Liver (tissue), 9 donors: Measurements from ENCODE around the gene PPARA. TPM values are rescaled to one million over a fixed set of nuclear protein-coding genes. Genes with fewer than 3 reads are reported as not detected.

Experiments
- DNase-seq: peaks from one replicate; pipeline ENCODE4 v3.0.0-alpha.2; 2017; ENCODE audit warnings: low spot score
- H3K27ac ChIP-seq, 2 donors: one replicate each; pipeline ENCODE4 v1.7.0; 2013; ENCODE audit warnings: inconsistent platforms in 2 of 2, low read length in 2 of 2, control low read depth in 1 of 2, low read depth in 1 of 2, mild to moderate bottlenecking in 1 of 2
- H3K27me3 ChIP-seq, 4 donors: one replicate each; pipeline versions ENCODE4 v1.6.1 to v1.7.0; 2013; ENCODE audit warnings: low read length in 3 of 4, inconsistent platforms in 1 of 4, mild to moderate bottlenecking in 1 of 4, moderate library complexity in 1 of 4; ENCODE audit not compliant: control insufficient read depth in 4 of 4, insufficient read depth in 4 of 4
- H3K36me3 ChIP-seq, 4 donors: one replicate each; pipeline versions ENCODE4 v1.6.1 to v1.7.0; 2013; ENCODE audit warnings: low read length in 3 of 4, mild to moderate bottlenecking in 3 of 4, low read depth in 1 of 4, moderate library complexity in 1 of 4; ENCODE audit not compliant: control insufficient read depth in 4 of 4, insufficient read depth in 3 of 4
- H3K4me1 ChIP-seq, 4 donors: one replicate each; pipeline versions ENCODE4 v1.6.1 to v1.7.0; 2013; ENCODE audit warnings: low read length in 3 of 4, mild to moderate bottlenecking in 3 of 4, moderate library complexity in 1 of 4; ENCODE audit not compliant: control insufficient read depth in 4 of 4, insufficient read depth in 4 of 4
- H3K4me3 ChIP-seq, 3 donors: one replicate each; pipeline versions ENCODE4 v1.6.1 to v1.7.0; 2013; ENCODE audit warnings: low read length in 3 of 3, control low read depth in 1 of 3, low read depth in 1 of 3, mild to moderate bottlenecking in 1 of 3
- H3K9ac ChIP-seq, 2 donors: one replicate each; pipeline ENCODE4 v1.7.0; 2013; ENCODE audit warnings: low read length in 2 of 2, mild to moderate bottlenecking in 2 of 2, moderate library complexity in 2 of 2, control low read depth in 1 of 2, low read depth in 1 of 2
- H3K9me3 ChIP-seq, 4 donors: one replicate each; pipeline versions ENCODE4 v1.6.1 to v1.7.0; 2013; ENCODE audit warnings: low read length in 3 of 4; ENCODE audit not compliant: control insufficient read depth in 4 of 4
- ATF3 ChIP-seq: IDR thresholded peaks from 2 replicates; pipeline ENCODE4 v1.6.1; 2016; ENCODE audit warnings: antibody characterized with exemption
- EGR1 ChIP-seq, 2 donors: IDR thresholded peaks; 2 replicates each; pipeline ENCODE4 v1.6.1; 2016 to 2018; ENCODE audit warnings: antibody characterized with exemption in 2 of 2, low read depth in 2 of 2
- FOXA1 ChIP-seq: IDR thresholded peaks from 2 replicates; pipeline ENCODE4 v1.6.1; 2016; ENCODE audit warnings: antibody characterized with exemption
- FOXA2 ChIP-seq: IDR thresholded peaks from 2 replicates; pipeline ENCODE4 v1.6.1; 2016; ENCODE audit warnings: antibody characterized with exemption
- GABPA ChIP-seq, 2 donors: IDR thresholded peaks in 1 of 2; conservative IDR thresholded peaks in 1 of 2; 2 replicates each; pipeline ENCODE4 v1.6.1; 2016; ENCODE audit warnings: antibody characterized with exemption in 2 of 2, mild to moderate bottlenecking in 1 of 2, moderate library complexity in 1 of 2
- HNF4A ChIP-seq, 2 donors: conservative IDR thresholded peaks; 2 replicates each; pipeline ENCODE4 v1.6.1; 2016; ENCODE audit warnings: antibody characterized with exemption in 2 of 2, mild to moderate bottlenecking in 2 of 2
- HNF4G ChIP-seq: IDR thresholded peaks from 2 replicates; pipeline ENCODE4 v1.6.1; 2016; ENCODE audit warnings: antibody characterized with exemption
- NR2F2 ChIP-seq: IDR thresholded peaks from 2 replicates; pipeline ENCODE4 v1.6.1; 2016; ENCODE audit warnings: antibody characterized with exemption
- RAD21 ChIP-seq, 2 donors: IDR thresholded peaks; 2 replicates each; pipeline ENCODE4 v1.6.1; 2016; ENCODE audit warnings: antibody characterized with exemption in 2 of 2, mild to moderate bottlenecking in 2 of 2
- REST ChIP-seq: IDR thresholded peaks from 2 replicates; pipeline ENCODE4 v1.6.1; 2016; ENCODE audit warnings: antibody characterized with exemption, mild to moderate bottlenecking
- SP1 ChIP-seq: IDR thresholded peaks from 2 replicates; pipeline ENCODE4 v1.6.1; 2018; ENCODE audit warnings: antibody characterized with exemption, mild to moderate bottlenecking
- TAF1 ChIP-seq: conservative IDR thresholded peaks from 2 replicates; pipeline ENCODE4 v1.6.1; 2016; ENCODE audit warnings: antibody characterized with exemption, mild to moderate bottlenecking
- YY1 ChIP-seq: IDR thresholded peaks from 2 replicates; pipeline ENCODE4 v1.6.1; 2016; ENCODE audit warnings: antibody characterized with exemption, mild to moderate bottlenecking
- ZBTB33 ChIP-seq: IDR thresholded peaks from 2 replicates; pipeline ENCODE4 v1.6.1; 2016; ENCODE audit warnings: antibody characterized with exemption
- WGBS: extraction: QIAGEN DNeasy Blood & Tissue Kit; methylation state at CpG from one replicate; pipeline ENCODE4 v1.1.7; 2013; 5-methylcytosine and 5-hydroxymethylcytosine counted together
- polyA plus RNA-seq, 2 donors: library from polyadenylated mRNA; stranded (reverse) in 1 of 2; unstranded in 1 of 2; fragments of 200-250 nt in 1 of 2; fragments of >200 nt in 1 of 2; fragmentation: Nextera tagmentation in 1 of 2; extraction: Ambion mirVana in 1 of 2; gene quantifications; one replicate each; pipeline versions ENCODE4 v1.2.1 to v1.2.3, GENCODE V29; 2013 to 2015
- total RNA-seq, 2 donors: library from RNA; depleted of rRNA; stranded (reverse); fragments of >200 nt; gene quantifications; one replicate each; pipeline ENCODE4 v1.2.3, GENCODE V29; 2014
- donor health status: healthy.
- donor health status: healthy.
- donor health status: healthy.
- donor health status: healthy.
- donor health status: healthy.

PPARA gene
- total and polyA plus RNA-seq, 4 donors: 31.2 to 78.8 (median 41.3) TPM

DNA sequence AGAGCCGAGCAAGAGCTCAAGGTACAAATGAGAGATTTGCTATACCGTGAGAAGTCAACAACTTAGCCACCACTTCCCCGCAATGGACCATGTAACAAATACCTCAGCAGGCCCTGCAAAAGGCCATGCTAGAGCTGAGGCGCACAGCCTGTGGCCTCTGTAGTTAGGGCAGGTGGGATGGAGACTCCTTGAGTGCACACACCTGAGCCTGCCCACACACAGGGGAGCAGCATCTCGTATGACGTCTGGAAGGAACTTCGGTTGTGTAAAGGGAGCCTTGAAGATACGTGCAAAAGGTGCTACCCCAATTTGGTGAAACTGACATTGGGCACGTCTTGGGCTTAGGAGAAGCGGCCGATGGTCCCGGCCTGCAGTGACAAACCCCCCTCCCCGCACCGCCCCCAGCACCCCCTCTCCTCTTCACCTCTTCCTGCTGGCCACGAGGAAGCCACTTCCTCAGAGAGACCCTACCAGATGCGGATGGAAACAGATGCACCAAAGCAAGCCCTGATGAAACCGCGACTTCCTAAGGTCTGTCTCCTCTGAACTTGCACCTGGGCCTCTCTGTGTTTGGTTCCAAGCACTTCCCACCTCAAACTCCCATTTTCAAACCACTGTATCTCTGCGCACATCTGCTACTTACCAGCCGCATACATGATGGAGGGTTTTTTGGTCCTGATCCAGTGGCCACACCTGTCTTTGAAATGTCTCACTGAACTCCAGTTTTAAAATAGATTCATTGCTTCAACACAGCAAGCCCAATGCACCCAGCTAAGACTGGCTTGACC lies 89.1 kb downstream of the PPARA start:
- Histone ChIP-seq H3K27me3 (no peaks in the 10 kb centered on the region), H3K9ac (no peak overlapping the region), H3K36me3 (peaks cover 13 to 39% (median 36%) of the 10 kb centered on the region in 4 donors), H3K4me3 (no peak overlapping the region), H3K9me3 (no peaks in the 10 kb centered on the region), H3K27ac (no peak overlapping the region), H3K4me1 (peaks cover 4 to 18% (median 13%) of the 10 kb centered on the region in 4 donors)
- TF ChIP-seq EGR1 (IDR thresholded peaks at IDR 0.05; ENCODE audit: low read depth in 2 of 2): no peak
- WGBS: 84% methylated on average over 20 of the region's 20 CpGs
- no peak for DNase-seq

DNA sequence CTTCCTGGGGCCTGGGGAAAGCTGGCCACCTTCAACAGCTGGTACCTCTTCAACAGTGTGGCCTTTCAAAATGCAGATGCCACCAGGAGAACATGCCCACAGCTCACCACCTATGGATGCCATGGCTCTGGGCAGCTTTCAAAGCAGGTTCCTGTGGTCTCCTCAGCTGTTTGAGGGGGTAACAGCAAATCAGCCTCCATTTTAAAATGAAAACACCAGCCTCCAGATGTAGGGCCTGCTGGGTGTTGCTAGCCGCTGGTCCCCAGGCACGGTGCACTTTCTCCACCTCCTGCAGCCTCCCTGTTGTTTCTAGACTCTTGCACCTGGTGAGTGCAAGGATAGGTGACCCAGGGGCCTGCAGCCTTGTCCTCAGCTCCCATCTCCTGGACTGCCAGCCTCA lies 89.7 kb downstream of the PPARA start:
- WGBS: 87% methylated on average over 2 of the region's 2 CpGs
- no peak for DNase-seq
- Histone ChIP-seq H3K4me1 (peaks cover 4 to 18% (median 13%) of the 10 kb centered on the region in 4 donors), H3K9ac (no peak overlapping the region), H3K9me3 (no peaks in the 10 kb centered on the region), H3K27me3 (no peaks in the 10 kb centered on the region), H3K4me3 (no peak overlapping the region), H3K36me3 (peaks cover 12 to 34% (median 32%) of the 10 kb centered on the region in 4 donors), H3K27ac (no peak overlapping the region)
- TF ChIP-seq REST (no peak), EGR1 (IDR thresholded peaks at IDR 0.05; ENCODE audit: low read depth in 2 of 2) (no peak)

DNA sequence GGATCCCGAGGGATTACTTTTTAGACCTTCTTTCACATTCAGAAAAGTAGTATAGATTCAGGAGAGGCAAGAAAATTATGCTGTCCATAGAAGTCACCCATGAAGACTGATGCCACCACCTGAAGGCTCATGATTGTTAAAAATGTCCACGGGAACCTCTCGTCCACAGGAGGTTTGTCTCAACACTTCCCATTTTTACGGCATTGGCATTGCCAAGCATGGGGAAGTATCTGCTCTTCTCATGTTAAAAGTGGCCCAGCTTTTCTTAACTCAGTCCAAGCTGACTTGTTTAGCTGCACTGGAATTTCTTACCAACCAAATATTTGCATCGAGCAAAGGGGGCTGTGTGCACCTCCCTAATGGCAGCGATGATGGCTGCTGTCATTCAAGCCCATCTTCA lies 90.2 kb downstream of the PPARA start:
- WGBS: 75% methylated on average over 6 of the region's 6 CpGs
- H3K4me3 ChIP-seq: no peak overlapping the region
- H3K9ac ChIP-seq: no peak overlapping the region
- no peak overlapping the region for H3K27ac ChIP-seq
- no peaks in the 10 kb centered on the region for H3K27me3 ChIP-seq
- no peak for DNase-seq
- no peaks in the 10 kb centered on the region for H3K9me3 ChIP-seq
- TF ChIP-seq EGR1 (IDR thresholded peaks at IDR 0.05; ENCODE audit: low read depth in 2 of 2) (no peak), TAF1 (no peak), GABPA (IDR thresholded peaks at IDR 0.05 in 1 of 2, conservative IDR thresholded peaks at IDR 0.05 in 1 of 2) (no peak), FOXA1 (no peak), FOXA2 (no peak), YY1 (no peak), HNF4A (conservative IDR thresholded peaks at IDR 0.05) (no peak), ATF3 (no peak), SP1 (no peak), HNF4G (no peak), RAD21 (IDR thresholded peaks at IDR 0.05) (no peak), ZBTB33 (no peak), NR2F2 (no peak)
- H3K4me1 ChIP-seq: peaks cover 4 to 22% (median 13%) of the 10 kb centered on the region in 4 donors
- peaks cover 11 to 34% (median 28%) of the 10 kb centered on the region in 4 donors for H3K36me3 ChIP-seq
